H1 (cell line): ENCODE results near the gene SEMA7A. TPM values are rescaled to one million over a fixed set of nuclear protein-coding genes. Genes with fewer than 3 reads are reported as not detected.
A peak's percentile ranks its signal among the peaks of the same experiment; 100 is the strongest.

Experiments used
- CTCF ChIA-PET: fragments of 300-600 bp; sonication (Branson Sonifier 250); formaldehyde crosslinking; loops from one replicate; lab custom pipeline; 2021; ENCODE audit not compliant: partially characterized antibody; lab: Charles Lee
- POLR2A ChIA-PET: fragments of 300-600 bp; sonication (Branson Sonifier 250); formaldehyde crosslinking; loops from one replicate; lab custom pipeline; 2021; ENCODE audit warnings: inconsistent platforms; ENCODE audit not compliant: partially characterized antibody; lab: Charles Lee
- DNase-seq, 2 experiments: peaks; one replicate each; pipeline versions ENCODE4 v3.0.0 to v3.0.0-alpha.2; 2010 to 2022; ENCODE audit warnings: low spot score in 2 of 2, low read depth in 1 of 2, mixed read lengths in 1 of 2
- FAIRE-seq: peaks from 2 replicates; lab custom pipeline; 2011; peaks lifted over from hg19 to GRCh38; lab: Jason Lieb, UNC
- H2AFZ ChIP-seq: 2 replicates; pipeline ENCODE4 v1.8.1; 2012; ENCODE audit warnings: low read length, inconsistent platforms
- H2AK5ac ChIP-seq: 2 replicates; pipeline ENCODE4 v1.6.1; 2013; ENCODE audit warnings: low read depth, low read length
- H2BK120ac ChIP-seq: replicated peaks from 2 replicates; pipeline ENCODE3; 2013; ENCODE audit warnings: low read depth, low read length, inconsistent platforms
- H2BK12ac ChIP-seq: 2 replicates; pipeline ENCODE4 v1.6.1; 2013; ENCODE audit warnings: low read depth, low read length
- H2BK15ac ChIP-seq: 2 replicates; pipeline ENCODE4 v1.6.1; 2013; ENCODE audit warnings: low read length
- H2BK20ac ChIP-seq: 2 replicates; pipeline ENCODE4 v1.6.1; 2013; ENCODE audit warnings: low read length
- H2BK5ac ChIP-seq: 2 replicates; pipeline ENCODE4 v1.6.1; 2013; ENCODE audit warnings: low read depth, low read length
- H3K14ac ChIP-seq: 2 replicates; pipeline ENCODE4 v1.6.1; 2013; ENCODE audit warnings: inconsistent platforms; ENCODE audit not compliant: insufficient read length
- H3K18ac ChIP-seq: 2 replicates; pipeline ENCODE4 v1.6.1; 2013; ENCODE audit warnings: low read length; ENCODE audit errors: extremely low read depth
- H3K23ac ChIP-seq: 2 replicates; pipeline ENCODE4 v1.6.1; 2013; ENCODE audit warnings: inconsistent platforms; ENCODE audit not compliant: insufficient read length
- H3K23me2 ChIP-seq: 2 replicates; pipeline ENCODE4 v1.6.1; 2013; ENCODE audit warnings: low read depth, low read length
- H3K27ac ChIP-seq: 2 replicates; pipeline ENCODE4 v1.6.1; 2011; ENCODE audit warnings: low read depth, low read length, inconsistent platforms
- H3K27me3 ChIP-seq, 4 experiments: replicated peaks in 1 of 4; 1 replicate in 1 of 4; 2 replicates in 3 of 4; pipeline versions ENCODE4 v1.6.1 to v1.8.1; 2011 to 2013; ENCODE audit warnings: low read length in 3 of 4, mild to moderate bottlenecking in 3 of 4, inconsistent platforms in 2 of 4, mixed read lengths in 2 of 4, moderate library complexity in 1 of 4; ENCODE audit not compliant: control insufficient read depth in 3 of 4, insufficient read depth in 3 of 4; ENCODE audit errors: extremely low read depth in 1 of 4
- H3K36me3 ChIP-seq, 4 experiments: 2 replicates each; pipeline versions ENCODE4 v1.6.1 to v1.8.1; 2011 to 2013; ENCODE audit warnings: mild to moderate bottlenecking in 4 of 4, low read length in 3 of 4, moderate library complexity in 2 of 4, control low read depth in 1 of 4, inconsistent platforms in 1 of 4; ENCODE audit not compliant: insufficient read depth in 4 of 4, control insufficient read depth in 2 of 4
- H3K4ac ChIP-seq: replicated peaks from 2 replicates; pipeline ENCODE3; 2013; ENCODE audit warnings: low read length, low read depth, mixed read lengths, inconsistent platforms; ENCODE audit not compliant: insufficient read length
- H3K4me1 ChIP-seq, 4 experiments: replicated peaks in 1 of 4; 1 replicate in 1 of 4; 2 replicates in 3 of 4; pipeline versions ENCODE4 v1.6.1 to v1.8.1; 2011 to 2013; ENCODE audit warnings: low read length in 3 of 4, inconsistent platforms in 2 of 4, mixed read lengths in 1 of 4; ENCODE audit not compliant: insufficient read depth in 4 of 4, control insufficient read depth in 3 of 4
- H3K4me2 ChIP-seq, 2 experiments: 2 replicates each; pipeline versions ENCODE4 v1.6.1 to v1.8.1; 2011 to 2013; ENCODE audit warnings: low read depth in 2 of 2, low read length in 2 of 2, control low read depth in 1 of 2, inconsistent platforms in 1 of 2, mild to moderate bottlenecking in 1 of 2; ENCODE audit not compliant: insufficient read depth in 1 of 2
- H3K4me3 ChIP-seq, 4 experiments: fragments of 200-600, 300-600 bp in 1 of 4; sonication (generic), shearing (Covaris generic), sonication (Bioruptor Twin) in 1 of 4; 2 replicates each; pipeline versions ENCODE4 v1.5.1 to v1.8.1; 2011 to 2016; ENCODE audit warnings: low read length in 4 of 4, low read depth in 3 of 4, control low read depth in 2 of 4, inconsistent platforms in 2 of 4, mild to moderate bottlenecking in 2 of 4, mixed read lengths in 1 of 4, moderate library complexity in 1 of 4; ENCODE audit not compliant: insufficient read depth in 2 of 4; ENCODE audit errors: extremely low read depth in 1 of 4
- H3K56ac ChIP-seq: replicated peaks from 2 replicates; pipeline ENCODE3; 2013; ENCODE audit warnings: low read depth, mild to moderate bottlenecking, mixed read lengths, low read length, inconsistent platforms; ENCODE audit not compliant: insufficient read length
- H3K79me1 ChIP-seq: 2 replicates; pipeline ENCODE4 v1.6.1; 2013; ENCODE audit warnings: low read depth, low read length, control low read depth
- H3K79me2 ChIP-seq, 2 experiments: 2 replicates each; pipeline versions ENCODE4 v1.6.1 to v1.8.1; 2012 to 2013; ENCODE audit warnings: low read length in 2 of 2, mild to moderate bottlenecking in 2 of 2, inconsistent platforms in 1 of 2; ENCODE audit not compliant: insufficient read depth in 2 of 2, control insufficient read depth in 1 of 2
- H3K9ac ChIP-seq, 4 experiments: replicated peaks in 1 of 4; 1 replicate in 1 of 4; 2 replicates in 3 of 4; pipeline versions ENCODE4 v1.6.1 to v1.8.1; 2011 to 2013; ENCODE audit warnings: low read depth in 3 of 4, low read length in 3 of 4, control low read depth in 2 of 4, mild to moderate bottlenecking in 2 of 4, moderate library complexity in 2 of 4, inconsistent platforms in 1 of 4; ENCODE audit errors: extremely low read depth in 1 of 4
- H3K9me3 ChIP-seq, 2 experiments: 2 replicates each; pipeline versions ENCODE4 v1.6.1 to v1.8.1; 2012 to 2013; ENCODE audit warnings: mild to moderate bottlenecking in 2 of 2, moderate library complexity in 2 of 2, control low read depth in 1 of 2, inconsistent platforms in 1 of 2, low read depth in 1 of 2, low read length in 1 of 2, mixed read lengths in 1 of 2; ENCODE audit not compliant: insufficient read depth in 2 of 2
- H4K20me1 ChIP-seq, 2 experiments: replicated peaks in 1 of 2; 2 replicates each; pipeline versions ENCODE3 to v1.8.1; 2011 to 2013; ENCODE audit warnings: inconsistent platforms in 2 of 2, low read length in 2 of 2, mild to moderate bottlenecking in 1 of 2; ENCODE audit not compliant: insufficient read depth in 2 of 2, control insufficient read depth in 1 of 2
- H4K5ac ChIP-seq: 2 replicates; pipeline ENCODE4 v1.6.1; 2013; ENCODE audit warnings: low read length, low read depth, mixed read lengths, inconsistent platforms; ENCODE audit not compliant: insufficient read length
- H4K8ac ChIP-seq: 2 replicates; pipeline ENCODE4 v1.8.0; 2013; ENCODE audit warnings: mild to moderate bottlenecking, moderate library complexity, low read length, inconsistent platforms; ENCODE audit not compliant: insufficient read depth; ENCODE audit errors: extremely low read depth
- H4K91ac ChIP-seq: replicated peaks from 2 replicates; pipeline ENCODE3; 2013; ENCODE audit warnings: low read length, mixed read lengths, inconsistent platforms; ENCODE audit not compliant: insufficient read length
- BRCA1 ChIP-seq: IDR thresholded peaks from 2 replicates; pipeline ENCODE4 v1.6.1; 2012; ENCODE audit warnings: low read depth, low read length, improper control_type of control experiment
- CHD1 ChIP-seq: IDR thresholded peaks from 2 replicates; pipeline ENCODE4 v1.6.1; 2012; ENCODE audit warnings: low read depth, low read length, improper control_type of control experiment
- FOSL1 ChIP-seq: IDR thresholded peaks from 2 replicates; pipeline ENCODE4 v1.6.1; 2011; ENCODE audit warnings: mild to moderate bottlenecking, low read depth, low read length, moderate library complexity; ENCODE audit not compliant: insufficient read depth
- KDM5A ChIP-seq: fragments of 200-600 bp; IDR thresholded peaks from 2 replicates; pipeline ENCODE4 v1.7.1; 2012; ENCODE audit warnings: mild to moderate bottlenecking, low read length, inconsistent platforms, mixed read lengths
- NANOG ChIP-seq: IDR thresholded peaks from 2 replicates; pipeline ENCODE4 v1.6.1; 2011; ENCODE audit warnings: low read length, low read depth, mild to moderate bottlenecking, inconsistent platforms; ENCODE audit not compliant: insufficient read depth, poor library complexity, severe bottlenecking
- RAD21 ChIP-seq, 2 experiments: IDR thresholded peaks in 1 of 2; conservative IDR thresholded peaks in 1 of 2; 2 replicates each; pipeline ENCODE4 v1.6.1; 2011; ENCODE audit warnings: low read depth in 2 of 2, low read length in 2 of 2, improper control_type of control experiment in 1 of 2, inconsistent platforms in 1 of 2, mild to moderate bottlenecking in 1 of 2, moderate library complexity in 1 of 2
- RBBP5 ChIP-seq: IDR thresholded peaks from 2 replicates; pipeline ENCODE4 v1.7.1; 2012; ENCODE audit warnings: low read depth, mild to moderate bottlenecking, inconsistent platforms, low read length, moderate library complexity, borderline replicate concordance
- SP2 ChIP-seq: IDR thresholded peaks from 2 replicates; pipeline ENCODE4 v1.6.1; 2012; ENCODE audit warnings: mild to moderate bottlenecking, low read length, inconsistent platforms
- USF2 ChIP-seq: IDR thresholded peaks from 2 replicates; pipeline ENCODE4 v1.6.1; 2011; ENCODE audit warnings: low read length, improper control_type of control experiment
- ZNF274 ChIP-seq: IDR thresholded peaks from 2 replicates; pipeline ENCODE4 v1.7.0; 2012; ENCODE audit warnings: low read length, borderline replicate concordance; ENCODE audit errors: extremely low read depth
- WGBS, 2 experiments: shearing (Covaris generic) in 1 of 2; methylation state at CpG; one replicate each; pipeline versions ENCODE4 v1.1.6 to v1.1.7; 2013 to 2015; ENCODE audit warnings: low lambda C conversion rate in 2 of 2, mixed read lengths in 2 of 2, inconsistent platforms in 1 of 2, low coverage in 1 of 2, missing lambda C conversion rate in 1 of 2; ENCODE audit not compliant: insufficient replicate concordance in 2 of 2, insufficient coverage in 1 of 2, insufficient read length in 1 of 2; ENCODE audit errors: extremely low coverage in 1 of 2, missing lambda C conversion rate in 1 of 2; 5-methylcytosine and 5-hydroxymethylcytosine counted together
- polyA plus RNA-seq, 7 experiments: library from polyadenylated mRNA; depleted of rRNA in 3 of 7; stranded (reverse) in 5 of 7; unstranded in 2 of 7; fragments of >200 nt in 5 of 7; fragments of 200-250 nt in 2 of 7; gene quantifications; 1 replicate in 5 of 7; 2 replicates in 1 of 7; 4 replicates in 1 of 7; pipeline versions ENCODE4 v1.2.1 to v1.2.3, GENCODE V29; 2011 to 2013; ENCODE audit warnings: missing spikeins in 2 of 7, mixed read lengths in 2 of 7
- total RNA-seq: library from RNA; stranded (reverse); fragmentation: NEBNext Ultra II Directional; extraction: Animal tissue kit (Norgen Biotek cat#: 25700); gene quantifications from 2 replicates; pipeline ENCODE4 v1.2.1, GENCODE V29; 2021

SEMA7A gene
- total and polyA plus RNA-seq, 2 of the 8 experiments (the other 6 are each of a cell fraction or from before 2014, with no cell fraction given), result 10.7 to 15.0 TPM

GRCh38 chr15:74400915-74401757, 32.6 kb downstream of the SEMA7A start:
- H3K14ac ChIP-seq, result no peak overlapping the region
- H2BK12ac ChIP-seq, result peak overlapping the region; percentile 44; the same call in 1 of the 2 replicates
- H3K23ac ChIP-seq, result no peak overlapping the region
- FAIRE-seq (no peak), DNase-seq (no peak)
- H2BK15ac ChIP-seq, result peak overlapping the region; percentile 19; the same call in 1 of the 2 replicates
- no peak overlapping the region; the same call in 1 of the 2 replicates for H2BK5ac ChIP-seq
- no peaks in the 10 kb centered on the region for H3K9me3 ChIP-seq
- peak overlapping the region; percentile 85; the same call in 1 of the 2 replicates for H4K8ac ChIP-seq
- H3K4me3 ChIP-seq, result no peak overlapping the region
- H3K36me3 ChIP-seq, result no peaks in the 10 kb centered on the region
- H3K79me2 ChIP-seq, result no peaks in the 10 kb centered on the region
- H3K9ac ChIP-seq, result no peak overlapping the region
- WGBS, 2 experiments, result 84% methylated on average over 11 of the region's 11 CpGs; no CpG with 5 or more reads in 1 of the 2 experiments
- H2BK20ac ChIP-seq, result no peak overlapping the region
- H3K23me2 ChIP-seq, result no peaks in the 10 kb centered on the region; the same call in 1 of the 2 replicates
- no peak overlapping the region for H3K4ac ChIP-seq
- POLR2A ChIA-PET, result interaction anchor here (2.3 kb wide), 1 partner anchor 9 kb away, joined by 5 read pairs; no protein-coding TSS in a partner anchor
- no peaks in the 10 kb centered on the region for H4K20me1 ChIP-seq
- H4K5ac ChIP-seq, result no peak overlapping the region
- H3K56ac ChIP-seq, result no peak overlapping the region
- CTCF ChIA-PET, result interaction anchor here (0.6 to 2.9 kb wide), 10 partner anchors 8 to 380 kb away, joined by 3 to 19 read pairs (median 4); no protein-coding TSS in a partner anchor
- no peak overlapping the region for H3K18ac ChIP-seq
- no peak overlapping the region for H3K4me2 ChIP-seq
- no peaks in the 10 kb centered on the region; a peak in 2 of 7 replicates for H3K27me3 ChIP-seq
- no peak overlapping the region for H2BK120ac ChIP-seq
- H3K79me1 ChIP-seq, result no peaks in the 10 kb centered on the region
- no peak overlapping the region for H3K27ac ChIP-seq
- no peak overlapping the region for H2AK5ac ChIP-seq
- no peak overlapping the region for H2AFZ ChIP-seq
- no peak overlapping the region for H4K91ac ChIP-seq
- H3K4me1 ChIP-seq, result peaks cover 0 to 10% (median 7%) of the 10 kb centered on the region in 4 experiments; a peak in 4 of 7 replicates
- no peak for TF ChIP-seq RBBP5
- no peak for TF ChIP-seq NANOG
- no peak for TF ChIP-seq FOSL1
- no peak for TF ChIP-seq USF2
- no peak for TF ChIP-seq BRCA1
- no peak for TF ChIP-seq KDM5A
- no peak for TF ChIP-seq SP2
- TF ChIP-seq CHD1, result no peak
- TF ChIP-seq RAD21 (IDR thresholded peaks at IDR 0.05 in 1 of 2, conservative IDR thresholded peaks at IDR 0.05 in 1 of 2; ENCODE audit: low read depth in 2 of 2, low read length in 2 of 2), result no peak
- TF ChIP-seq ZNF274, result no peak
